ENCODE data around the gene PAM.
"Not testable (repeated sequence)": the region's sequence is repeated elsewhere in the genome, so short reads cannot be mapped to it uniquely, and the experiment has no call there.

PAM gene

GRCh38 chr5:102753889-102754766 lies 977 bp upstream of the PAM start:
- no peak for DNase-seq

GRCh38 chr5:102755686-102756371 lies 724 bp downstream of the PAM start:
- peak; percentile 65 for DNase-seq

- no peak for DNase-seq
Observed at GRCh38 chr5:102758576-102758975, 3.5 kb downstream of the PAM start.

GRCh38 chr5:102759289-102759688 lies 4.2 kb downstream of the PAM start:
- DNase-seq: no peak

- no peak for DNase-seq
Observed at GRCh38 chr5:102759700-102760099, 4.6 kb downstream of the PAM start.

GRCh38 chr5:102760815-102761214 lies 5.7 kb downstream of the PAM start:
- DNase-seq: no peak

GRCh38 chr5:102762095-102762534 lies 7.0 kb downstream of the PAM start:
- no peak for DNase-seq

GRCh38 chr5:102762562-102763227 lies 7.6 kb downstream of the PAM start:
- DNase-seq: no peak

GRCh38 chr5:102763734-102764133 lies 8.6 kb downstream of the PAM start:
- DNase-seq: no peak

GRCh38 chr5:102764381-102765004 lies 9.4 kb downstream of the PAM start:
- no peak for DNase-seq

GRCh38 chr5:102765350-102765749 lies 10.2 kb downstream of the PAM start:
- no peak for DNase-seq

GRCh38 chr5:102766295-102767090 lies 11.4 kb downstream of the PAM start:
- DNase-seq: no peak

GRCh38 chr5:102767862-102768261 lies 12.8 kb downstream of the PAM start:
- DNase-seq: no peak

- DNase-seq: no peak
Observed at GRCh38 chr5:102770803-102771202, 15.7 kb downstream of the PAM start.

- no peak for DNase-seq
Observed at GRCh38 chr5:102771435-102771834, 16.3 kb downstream of the PAM start.

- DNase-seq: no peak
Observed at GRCh38 chr5:102772273-102772672, 17.2 kb downstream of the PAM start.

GRCh38 chr5:102773133-102773532 lies 18.0 kb downstream of the PAM start:
- no peak for DNase-seq

- not testable (repeated sequence) for DNase-seq
Observed at GRCh38 chr5:102775756-102776155, 20.7 kb downstream of the PAM start.

- DNase-seq: no peak
Observed at GRCh38 chr5:102777099-102777498, 22.0 kb downstream of the PAM start.

GRCh38 chr5:102778478-102778877 lies 23.4 kb downstream of the PAM start:
- no peak for DNase-seq

GRCh38 chr5:102781359-102781758 lies 26.3 kb downstream of the PAM start:
- DNase-seq: no peak

- DNase-seq: no peak
Observed at GRCh38 chr5:102781786-102782185, 26.7 kb downstream of the PAM start.

Measured in effector CD4-positive, alpha-beta T cell (primary cell).